ENCODE results near the gene IL21.
"Not testable (repeated sequence)": the region's sequence is repeated elsewhere in the genome, so short reads cannot be mapped to it uniquely, and the experiment has no call there.

Gene IL21

DNA sequence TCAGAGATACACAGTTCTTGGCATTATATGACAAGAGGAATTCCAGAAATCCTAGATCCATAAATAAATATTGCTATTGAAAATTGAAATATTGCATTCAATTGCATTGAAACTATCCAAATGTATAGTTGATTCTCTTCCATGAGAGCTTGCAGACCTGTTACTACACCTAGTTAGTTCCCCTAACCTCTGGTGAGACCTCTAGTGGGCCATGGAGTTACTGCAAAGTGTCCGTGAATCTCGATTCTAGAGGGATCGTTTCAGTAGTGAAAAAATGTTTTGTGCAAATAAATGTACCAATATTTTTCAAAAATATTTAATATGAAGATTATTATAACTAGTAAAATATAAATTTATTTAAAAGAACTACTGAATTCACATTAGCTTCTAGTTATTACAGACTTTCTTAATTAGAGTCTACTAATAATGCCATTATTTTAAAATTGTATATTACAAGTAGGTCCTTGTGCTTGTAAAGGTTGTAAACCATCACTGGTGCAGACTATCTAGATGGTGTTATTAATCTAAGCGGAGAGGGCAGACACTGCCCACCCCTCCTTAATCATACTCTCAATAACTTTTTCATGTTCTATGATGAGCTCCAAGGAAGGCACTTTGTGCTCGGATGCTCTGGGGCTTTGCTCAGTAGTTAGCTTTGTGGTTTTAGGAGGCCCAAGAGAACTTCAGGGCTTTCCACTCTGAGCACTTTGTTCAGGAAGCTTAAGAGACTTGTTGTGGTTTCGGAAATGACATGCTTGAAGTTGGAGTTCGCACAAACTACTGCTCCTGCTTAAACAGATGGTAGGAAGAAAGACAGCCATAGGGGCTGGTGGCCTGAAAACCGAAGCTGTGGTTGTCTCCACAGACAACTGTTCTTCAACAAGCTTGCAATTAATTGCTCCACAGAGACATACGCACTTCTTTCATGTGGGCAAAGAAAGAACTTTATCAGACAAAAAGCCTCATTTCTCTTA is 42.8 kb downstream of the IL21 start:
- peak; percentile 30 for DNase-seq (ENCODE audit: low read depth)

DNA sequence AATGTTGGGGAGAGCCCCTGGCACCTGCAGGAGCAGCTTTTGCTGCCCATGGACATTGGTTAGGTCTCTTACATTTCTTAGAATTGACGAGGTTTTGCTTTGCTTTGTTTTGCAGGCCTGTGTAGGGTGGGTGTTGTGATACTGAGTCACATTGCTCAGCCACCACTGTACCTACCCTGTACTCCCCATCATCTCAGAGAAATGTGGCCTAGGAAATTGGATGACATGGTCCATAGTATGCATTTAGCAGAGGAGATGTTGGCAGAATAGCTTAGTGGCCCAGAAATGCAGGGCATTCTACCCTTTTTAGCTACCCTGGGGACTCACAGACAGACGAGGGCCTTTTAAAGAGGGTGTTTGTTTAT is 43.7 kb downstream of the IL21 start:
- no peak for DNase-seq (ENCODE audit: low read depth)

DNA sequence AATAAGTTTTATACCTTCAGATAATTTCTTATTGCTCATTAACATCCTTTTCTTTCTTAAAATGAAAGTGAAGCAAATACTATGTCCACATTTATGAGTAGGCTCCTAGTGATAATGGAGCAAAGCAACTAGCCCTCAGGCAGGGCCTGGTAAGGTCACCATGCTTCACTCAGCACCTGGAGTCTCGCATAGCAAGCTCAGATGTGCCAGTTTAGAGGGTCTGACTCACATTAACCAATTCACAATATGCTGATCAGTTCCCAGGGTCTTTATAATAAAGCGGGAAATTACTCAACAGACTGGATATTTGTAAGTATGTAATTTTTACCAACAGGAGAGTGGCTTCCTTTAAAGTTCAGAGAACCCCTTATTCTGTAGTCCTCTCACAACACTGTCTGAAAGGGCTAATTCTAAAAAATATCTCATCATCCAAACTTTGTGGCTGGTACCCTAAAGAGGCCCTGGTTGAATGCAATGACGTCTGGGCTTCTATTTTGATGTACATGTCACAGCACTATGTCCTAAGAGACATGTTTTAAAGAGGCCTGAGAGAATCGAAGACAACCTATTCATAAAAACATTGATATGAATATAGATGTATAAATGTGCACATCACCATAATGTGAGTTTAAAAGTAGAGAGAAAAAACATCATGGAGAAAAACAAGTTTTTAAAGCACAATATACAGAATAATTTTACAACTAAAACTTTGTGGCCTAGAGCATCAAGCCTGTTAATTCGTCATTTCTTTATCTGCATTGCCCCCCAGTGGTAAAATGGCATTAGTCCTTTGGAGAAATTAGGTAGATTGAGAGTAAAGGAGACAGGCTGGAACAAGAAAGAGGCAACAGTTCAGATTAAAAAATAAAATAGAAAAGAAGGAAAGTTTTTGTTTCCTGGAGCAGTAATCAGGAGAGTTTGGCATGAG is 44.3 kb downstream of the IL21 start:
- DNase-seq (ENCODE audit: low read depth) = peak; percentile 22

DNA sequence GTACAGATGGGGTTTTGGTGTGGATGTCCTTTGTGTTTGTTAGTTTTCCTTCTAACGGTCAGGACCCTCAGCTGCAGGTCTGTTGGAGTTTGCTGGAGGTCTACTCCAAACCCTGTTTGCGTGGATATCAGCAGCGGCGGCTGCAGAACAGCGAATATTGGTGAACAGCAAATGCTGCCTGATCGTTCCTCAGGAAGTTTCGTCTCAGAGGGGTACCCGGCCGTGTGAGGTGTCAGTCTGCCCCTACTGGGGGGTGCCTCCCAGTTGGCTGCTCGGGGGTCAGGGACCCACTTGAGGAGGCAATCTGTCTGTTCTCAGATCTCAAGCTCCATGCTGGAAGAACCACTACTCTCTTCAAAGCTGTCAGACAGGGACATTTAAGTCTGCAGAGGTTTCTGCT is 46.5 kb downstream of the IL21 start:
- not testable (repeated sequence) for DNase-seq (ENCODE audit: low read depth)

DNA sequence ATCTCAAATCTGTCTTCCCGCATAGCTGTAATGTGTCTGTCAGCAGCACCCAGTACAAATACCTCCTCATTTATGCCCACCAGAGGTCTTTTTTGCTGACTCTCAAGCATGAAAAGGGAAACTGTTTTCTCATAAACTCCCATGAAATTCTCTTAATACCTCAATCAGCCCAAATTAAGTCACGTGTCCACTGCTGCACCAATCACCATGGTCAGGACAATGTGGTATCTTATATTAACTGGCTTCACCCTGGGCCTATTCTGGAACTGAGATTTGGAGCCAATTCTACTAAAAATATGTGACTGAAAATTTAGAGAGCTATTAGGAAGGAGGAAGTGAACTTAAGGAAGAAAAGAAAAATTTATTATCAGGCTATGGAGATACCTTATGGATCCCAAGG is 58.4 kb downstream of the IL21 start:
- no peak for DNase-seq (ENCODE audit: low read depth)
